Measurements from ENCODE around the gene BNIPL. TPM values are rescaled to one million over a fixed set of nuclear protein-coding genes. Genes with fewer than 3 reads are reported as not detected.

BNIPL gene
- total and polyA plus RNA-seq, 2 of the 13 experiments (the other 11 are each of a cell fraction or from before 2014, with no cell fraction given): 0.40 to 1.1 TPM

DNA sequence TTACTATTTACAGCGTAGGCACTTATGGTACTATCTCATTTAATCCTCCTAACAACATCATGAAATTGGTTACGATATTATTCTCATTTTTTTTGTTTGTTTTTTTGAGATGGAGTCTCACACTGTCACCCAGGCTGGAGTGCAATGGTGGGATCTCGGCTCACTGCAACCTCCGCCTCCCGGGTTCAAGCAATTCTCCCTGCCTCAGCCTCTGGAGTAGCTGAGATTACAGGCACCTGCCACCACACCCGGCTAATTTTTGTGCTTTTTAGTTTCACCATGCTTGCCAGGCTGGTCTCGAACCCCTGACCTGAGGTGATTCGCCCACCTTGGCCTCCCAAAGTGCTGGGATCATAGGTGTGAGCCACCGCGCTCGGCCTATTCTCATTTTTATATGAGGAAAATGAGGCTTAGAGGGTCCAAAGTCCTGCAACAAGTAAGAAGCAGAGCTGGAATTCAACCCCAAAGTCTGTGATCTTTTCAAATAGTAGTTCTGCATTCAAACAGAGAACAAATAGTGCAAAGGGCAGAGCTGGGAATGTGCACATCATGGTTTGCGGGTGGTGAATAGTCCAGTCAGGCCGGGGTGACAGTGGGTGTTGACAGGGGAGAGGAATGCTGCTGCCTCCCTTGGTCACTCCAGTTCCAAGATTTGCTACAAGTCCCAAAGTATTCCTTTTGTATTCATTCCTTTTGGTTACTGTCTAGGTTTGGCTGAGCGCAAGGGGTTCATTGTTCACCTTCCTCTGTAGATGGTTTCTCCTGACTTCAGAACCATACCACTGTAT lies 23.5 kb upstream of the BNIPL start (continued):
- TF ChIP-seq, protein P1, sequence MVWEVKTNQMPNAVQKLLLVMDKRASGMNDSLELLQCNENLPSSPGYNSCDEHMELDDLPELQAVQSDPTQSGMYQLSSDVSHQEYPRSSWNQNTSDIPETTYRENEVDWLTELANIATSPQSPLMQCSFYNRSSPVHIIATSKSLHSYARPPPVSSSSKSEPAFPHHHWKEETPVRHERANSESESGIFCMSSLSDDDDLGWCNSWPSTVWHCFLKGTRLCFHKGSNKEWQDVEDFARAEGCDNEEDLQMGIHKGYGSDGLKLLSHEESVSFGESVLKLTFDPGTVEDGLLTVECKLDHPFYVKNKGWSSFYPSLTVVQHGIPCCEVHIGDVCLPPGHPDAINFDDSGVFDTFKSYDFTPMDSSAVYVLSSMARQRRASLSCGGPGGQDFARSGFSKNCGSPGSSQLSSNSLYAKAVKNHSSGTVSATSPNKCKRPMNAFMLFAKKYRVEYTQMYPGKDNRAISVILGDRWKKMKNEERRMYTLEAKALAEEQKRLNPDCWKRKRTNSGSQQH (CRISPR knock-in tag; IDR thresholded peaks at IDR 0.05; ENCODE audit: low read depth): peak; percentile 62; the same call in 1 of the 2 replicates
- no peak for TF ChIP-seq ZNF619 (CRISPR knock-in tag; IDR thresholded peaks at IDR 0.05)
- no peak for TF ChIP-seq SNRNP70 (IDR thresholded peaks at IDR 0.05; ENCODE audit: low read depth, low read length)
- TF ChIP-seq, protein P2, sequence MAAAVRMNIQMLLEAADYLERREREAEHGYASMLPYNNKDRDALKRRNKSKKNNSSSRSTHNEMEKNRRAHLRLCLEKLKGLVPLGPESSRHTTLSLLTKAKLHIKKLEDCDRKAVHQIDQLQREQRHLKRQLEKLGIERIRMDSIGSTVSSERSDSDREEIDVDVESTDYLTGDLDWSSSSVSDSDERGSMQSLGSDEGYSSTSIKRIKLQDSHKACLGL (CRISPR knock-in tag; IDR thresholded peaks at IDR 0.05): no peak
- no peak for TF ChIP-seq RNF219 (CRISPR knock-in tag; IDR thresholded peaks at IDR 0.05)
- TF ChIP-seq ZNF687 (CRISPR knock-in tag; IDR thresholded peaks at IDR 0.05): peak; percentile 62
- no peak for TF ChIP-seq ATF2 (CRISPR knock-in tag; IDR thresholded peaks at IDR 0.05)
- TF ChIP-seq, protein P3, sequence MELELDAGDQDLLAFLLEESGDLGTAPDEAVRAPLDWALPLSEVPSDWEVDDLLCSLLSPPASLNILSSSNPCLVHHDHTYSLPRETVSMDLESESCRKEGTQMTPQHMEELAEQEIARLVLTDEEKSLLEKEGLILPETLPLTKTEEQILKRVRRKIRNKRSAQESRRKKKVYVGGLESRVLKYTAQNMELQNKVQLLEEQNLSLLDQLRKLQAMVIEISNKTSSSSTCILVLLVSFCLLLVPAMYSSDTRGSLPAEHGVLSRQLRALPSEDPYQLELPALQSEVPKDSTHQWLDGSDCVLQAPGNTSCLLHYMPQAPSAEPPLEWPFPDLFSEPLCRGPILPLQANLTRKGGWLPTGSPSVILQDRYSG (CRISPR knock-in tag; IDR thresholded peaks at IDR 0.05): no peak
- TF ChIP-seq, protein P4, sequence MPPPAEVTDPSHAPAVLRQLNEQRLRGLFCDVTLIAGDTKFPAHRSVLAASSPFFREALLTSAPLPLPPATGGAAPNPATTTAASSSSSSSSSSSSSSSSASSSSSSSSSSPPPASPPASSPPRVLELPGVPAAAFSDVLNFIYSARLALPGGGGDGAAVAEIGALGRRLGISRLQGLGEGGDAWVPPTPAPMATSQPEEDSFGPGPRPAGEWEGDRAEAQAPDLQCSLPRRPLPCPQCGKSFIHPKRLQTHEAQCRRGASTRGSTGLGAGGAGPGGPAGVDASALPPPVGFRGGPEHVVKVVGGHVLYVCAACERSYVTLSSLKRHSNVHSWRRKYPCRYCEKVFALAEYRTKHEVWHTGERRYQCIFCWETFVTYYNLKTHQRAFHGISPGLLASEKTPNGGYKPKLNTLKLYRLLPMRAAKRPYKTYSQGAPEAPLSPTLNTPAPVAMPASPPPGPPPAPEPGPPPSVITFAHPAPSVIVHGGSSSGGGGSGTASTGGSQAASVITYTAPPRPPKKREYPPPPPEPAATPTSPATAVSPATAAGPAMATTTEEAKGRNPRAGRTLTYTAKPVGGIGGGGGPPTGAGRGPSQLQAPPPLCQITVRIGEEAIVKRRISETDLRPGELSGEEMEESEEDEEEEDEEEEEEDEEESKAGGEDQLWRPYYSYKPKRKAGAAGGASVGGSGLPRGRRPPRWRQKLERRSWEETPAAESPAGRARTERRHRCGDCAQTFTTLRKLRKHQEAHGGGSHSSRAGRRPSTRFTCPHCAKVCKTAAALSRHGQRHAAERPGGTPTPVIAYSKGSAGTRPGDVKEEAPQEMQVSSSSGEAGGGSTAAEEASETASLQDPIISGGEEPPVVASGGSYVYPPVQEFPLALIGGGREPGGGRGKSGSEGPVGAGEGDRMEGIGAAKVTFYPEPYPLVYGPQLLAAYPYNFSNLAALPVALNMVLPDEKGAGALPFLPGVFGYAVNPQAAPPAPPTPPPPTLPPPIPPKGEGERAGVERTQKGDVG (CRISPR knock-in tag; IDR thresholded peaks at IDR 0.05; ENCODE audit: borderline replicate concordance): no peak; the same call in 1 of the 2 replicates
- no peak for TF ChIP-seq ZBTB8A (CRISPR knock-in tag; IDR thresholded peaks at IDR 0.05; ENCODE audit: borderline replicate concordance, low read depth)
- TF ChIP-seq MATR3 (CRISPR knock-in tag; IDR thresholded peaks at IDR 0.05): no peak
